OCI-LY7 (cell line): ENCODE data around the gene CDCA5.
"Not testable (repeated sequence)": the region's sequence is repeated elsewhere in the genome, so short reads cannot be mapped to it uniquely, and the experiment has no call there.

Experiments used
- EZH2phosphoT487 ChIP-seq: fragments of 200-600 bp; sonication (generic); IDR thresholded peaks from 2 replicates; pipeline ENCODE4 v1.6.1; 2018; ENCODE audit warnings: low read depth, borderline replicate concordance, mild to moderate bottlenecking, mixed run types, antibody characterized with exemption, low read length, moderate library complexity, mixed read lengths
- TF ChIP-seq, protein P1 (sequence below): fragments of 200-600 bp; sonication (generic); conservative IDR thresholded peaks from 2 replicates; pipeline ENCODE4 v1.5.1; 2014; ENCODE audit warnings: mild to moderate bottlenecking, antibody characterized with exemption, low read length, moderate library complexity, mixed read lengths

DNA sequence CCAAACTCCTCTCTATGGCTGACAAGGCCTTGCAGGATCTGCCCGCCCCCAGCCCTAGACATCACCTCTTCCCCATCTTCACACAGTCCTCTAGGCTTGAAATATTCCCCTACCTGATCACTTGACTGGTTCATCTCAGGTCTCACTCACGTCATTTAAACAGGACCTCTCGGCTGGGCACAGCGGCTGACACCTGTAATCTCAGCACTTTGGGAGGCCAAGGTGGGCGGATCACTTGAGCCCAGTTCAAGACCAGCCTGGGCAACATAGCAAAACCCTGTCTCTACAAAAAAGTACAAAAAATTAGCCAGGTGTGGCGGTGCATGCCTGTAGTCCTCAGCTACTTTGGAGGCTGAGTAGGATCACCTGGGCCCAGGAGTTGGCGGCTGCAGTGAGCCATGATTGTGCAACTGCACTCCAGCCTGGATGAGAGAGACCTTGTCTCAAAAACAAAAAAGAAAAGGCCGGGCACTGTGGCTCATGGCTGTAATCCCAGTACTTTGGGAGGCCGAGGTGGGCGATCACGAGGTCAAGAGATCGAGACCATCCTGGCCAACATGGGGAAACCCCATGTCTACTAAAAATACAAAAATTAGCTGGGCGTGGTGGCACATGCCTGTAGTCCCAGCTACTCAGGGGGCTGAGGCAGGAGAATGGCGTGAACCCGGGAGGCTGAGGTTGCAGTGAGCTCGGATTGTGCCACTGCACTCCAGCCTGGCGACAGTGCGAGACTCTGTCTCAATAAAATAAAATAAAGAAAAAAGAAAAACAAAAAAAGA, 35.2 kb upstream of the CDCA5 start:
- TF ChIP-seq, protein P1, sequence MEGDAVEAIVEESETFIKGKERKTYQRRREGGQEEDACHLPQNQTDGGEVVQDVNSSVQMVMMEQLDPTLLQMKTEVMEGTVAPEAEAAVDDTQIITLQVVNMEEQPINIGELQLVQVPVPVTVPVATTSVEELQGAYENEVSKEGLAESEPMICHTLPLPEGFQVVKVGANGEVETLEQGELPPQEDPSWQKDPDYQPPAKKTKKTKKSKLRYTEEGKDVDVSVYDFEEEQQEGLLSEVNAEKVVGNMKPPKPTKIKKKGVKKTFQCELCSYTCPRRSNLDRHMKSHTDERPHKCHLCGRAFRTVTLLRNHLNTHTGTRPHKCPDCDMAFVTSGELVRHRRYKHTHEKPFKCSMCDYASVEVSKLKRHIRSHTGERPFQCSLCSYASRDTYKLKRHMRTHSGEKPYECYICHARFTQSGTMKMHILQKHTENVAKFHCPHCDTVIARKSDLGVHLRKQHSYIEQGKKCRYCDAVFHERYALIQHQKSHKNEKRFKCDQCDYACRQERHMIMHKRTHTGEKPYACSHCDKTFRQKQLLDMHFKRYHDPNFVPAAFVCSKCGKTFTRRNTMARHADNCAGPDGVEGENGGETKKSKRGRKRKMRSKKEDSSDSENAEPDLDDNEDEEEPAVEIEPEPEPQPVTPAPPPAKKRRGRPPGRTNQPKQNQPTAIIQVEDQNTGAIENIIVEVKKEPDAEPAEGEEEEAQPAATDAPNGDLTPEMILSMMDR = not testable (repeated sequence)
- not testable (repeated sequence) for TF ChIP-seq EZH2phosphoT487
